GM12878 (cell line): Measurements from ENCODE around the gene SFSWAP.

Source experiments
- KAT2A ChIP-seq: conservative IDR thresholded peaks from 2 replicates; pipeline ENCODE4 v1.6.1; 2011; ENCODE audit warnings: low read depth, low read length; ENCODE audit not compliant: control insufficient read depth
- POLR2A ChIP-seq: IDR thresholded peaks from 2 replicates; pipeline ENCODE4 v1.6.1; 2011; ENCODE audit warnings: low read depth, mild to moderate bottlenecking, low read length
- RAD51 ChIP-seq: fragments of 450-650 bp; IDR thresholded peaks from 2 replicates; pipeline ENCODE4 v1.6.1; 2016; ENCODE audit warnings: moderate library complexity, mild to moderate bottlenecking, inconsistent platforms
- TF ChIP-seq, protein P1 (sequence below): fragments of 450-650 bp; IDR thresholded peaks from 2 replicates; pipeline ENCODE4 v1.6.1; 2018; ENCODE audit warnings: mild to moderate bottlenecking, low read depth, moderate library complexity; ENCODE audit not compliant: partially characterized antibody
- TF ChIP-seq, protein P2 (sequence below), 3 experiments: IDR thresholded peaks in 2 of 3; conservative IDR thresholded peaks in 1 of 3; 2 replicates each; pipeline ENCODE4 v1.5.1; 2011; ENCODE audit warnings: low read depth in 3 of 3, low read length in 3 of 3, mild to moderate bottlenecking in 3 of 3, control low read depth in 2 of 3, moderate library complexity in 2 of 3, inconsistent platforms in 1 of 3, mixed read lengths in 1 of 3; ENCODE audit not compliant: control insufficient read depth in 2 of 3, insufficient read depth in 1 of 3; ENCODE audit errors: extremely low read depth in 1 of 3
- TF ChIP-seq, protein P3 (sequence below): IDR thresholded peaks from 2 replicates; pipeline ENCODE4 v1.6.1; 2012; ENCODE audit warnings: mild to moderate bottlenecking, low read depth, low read length
- TF ChIP-seq, protein P4 (sequence below): IDR thresholded peaks from 2 replicates; pipeline ENCODE4 v1.6.1; 2012; ENCODE audit warnings: low read depth, low read length, improper control_type of control experiment

DNA sequence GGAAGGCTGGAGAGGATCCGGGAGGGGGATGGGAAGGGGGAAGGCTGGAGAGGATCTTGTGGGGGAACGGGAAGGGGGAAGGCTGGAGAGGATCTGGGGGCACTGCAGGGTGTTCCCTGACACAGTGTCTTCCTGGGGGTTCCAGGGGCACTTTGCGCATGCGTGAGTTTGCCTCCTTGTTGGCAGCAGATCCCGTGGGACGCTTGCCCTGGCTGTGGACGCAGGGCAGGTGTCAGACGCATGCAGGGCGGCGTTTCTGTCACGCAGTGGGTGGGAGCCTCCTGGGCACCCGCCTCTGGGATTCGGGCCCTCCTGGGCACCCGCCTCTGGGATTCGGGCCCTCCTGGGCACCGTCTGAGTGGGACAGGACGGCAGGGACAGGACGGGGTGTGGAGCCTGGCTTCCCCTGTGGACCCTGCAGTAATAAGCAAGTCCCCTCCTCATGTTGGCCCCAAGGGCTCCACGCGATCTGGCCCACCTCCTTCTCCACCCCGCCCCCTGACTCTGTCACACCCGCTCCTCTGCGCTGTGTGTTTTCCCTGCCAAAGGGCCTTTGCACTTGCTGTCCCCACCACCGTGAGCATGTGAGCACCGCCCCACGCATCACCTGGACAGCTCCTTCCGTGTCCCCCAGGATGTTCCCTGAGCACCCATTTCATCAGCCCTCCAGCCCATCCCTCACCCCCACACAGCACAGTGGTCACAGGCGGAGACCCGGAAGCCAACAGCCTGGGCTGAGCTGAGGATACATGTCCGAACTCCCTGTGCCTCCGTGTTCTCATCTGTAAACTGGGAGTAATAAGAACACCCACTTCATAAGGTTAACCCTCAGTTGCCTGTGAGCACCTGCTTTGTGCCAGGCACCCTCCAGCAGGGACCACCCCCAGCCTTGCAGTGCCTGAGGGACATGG is 121.7 kb downstream of the SFSWAP start:
- TF ChIP-seq, protein P1, sequence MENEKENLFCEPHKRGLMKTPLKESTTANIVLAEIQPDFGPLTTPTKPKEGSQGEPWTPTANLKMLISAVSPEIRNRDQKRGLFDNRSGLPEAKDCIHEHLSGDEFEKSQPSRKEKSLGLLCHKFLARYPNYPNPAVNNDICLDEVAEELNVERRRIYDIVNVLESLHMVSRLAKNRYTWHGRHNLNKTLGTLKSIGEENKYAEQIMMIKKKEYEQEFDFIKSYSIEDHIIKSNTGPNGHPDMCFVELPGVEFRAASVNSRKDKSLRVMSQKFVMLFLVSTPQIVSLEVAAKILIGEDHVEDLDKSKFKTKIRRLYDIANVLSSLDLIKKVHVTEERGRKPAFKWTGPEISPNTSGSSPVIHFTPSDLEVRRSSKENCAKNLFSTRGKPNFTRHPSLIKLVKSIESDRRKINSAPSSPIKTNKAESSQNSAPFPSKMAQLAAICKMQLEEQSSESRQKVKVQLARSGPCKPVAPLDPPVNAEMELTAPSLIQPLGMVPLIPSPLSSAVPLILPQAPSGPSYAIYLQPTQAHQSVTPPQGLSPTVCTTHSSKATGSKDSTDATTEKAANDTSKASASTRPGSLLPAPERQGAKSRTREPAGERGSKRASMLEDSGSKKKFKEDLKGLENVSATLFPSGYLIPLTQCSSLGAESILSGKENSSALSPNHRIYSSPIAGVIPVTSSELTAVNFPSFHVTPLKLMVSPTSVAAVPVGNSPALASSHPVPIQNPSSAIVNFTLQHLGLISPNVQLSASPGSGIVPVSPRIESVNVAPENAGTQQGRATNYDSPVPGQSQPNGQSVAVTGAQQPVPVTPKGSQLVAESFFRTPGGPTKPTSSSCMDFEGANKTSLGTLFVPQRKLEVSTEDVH = no peak
- TF ChIP-seq POLR2A = no peak
- TF ChIP-seq, protein P2, sequence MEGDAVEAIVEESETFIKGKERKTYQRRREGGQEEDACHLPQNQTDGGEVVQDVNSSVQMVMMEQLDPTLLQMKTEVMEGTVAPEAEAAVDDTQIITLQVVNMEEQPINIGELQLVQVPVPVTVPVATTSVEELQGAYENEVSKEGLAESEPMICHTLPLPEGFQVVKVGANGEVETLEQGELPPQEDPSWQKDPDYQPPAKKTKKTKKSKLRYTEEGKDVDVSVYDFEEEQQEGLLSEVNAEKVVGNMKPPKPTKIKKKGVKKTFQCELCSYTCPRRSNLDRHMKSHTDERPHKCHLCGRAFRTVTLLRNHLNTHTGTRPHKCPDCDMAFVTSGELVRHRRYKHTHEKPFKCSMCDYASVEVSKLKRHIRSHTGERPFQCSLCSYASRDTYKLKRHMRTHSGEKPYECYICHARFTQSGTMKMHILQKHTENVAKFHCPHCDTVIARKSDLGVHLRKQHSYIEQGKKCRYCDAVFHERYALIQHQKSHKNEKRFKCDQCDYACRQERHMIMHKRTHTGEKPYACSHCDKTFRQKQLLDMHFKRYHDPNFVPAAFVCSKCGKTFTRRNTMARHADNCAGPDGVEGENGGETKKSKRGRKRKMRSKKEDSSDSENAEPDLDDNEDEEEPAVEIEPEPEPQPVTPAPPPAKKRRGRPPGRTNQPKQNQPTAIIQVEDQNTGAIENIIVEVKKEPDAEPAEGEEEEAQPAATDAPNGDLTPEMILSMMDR (IDR thresholded peaks at IDR 0.05 in 2 of 3, conservative IDR thresholded peaks at IDR 0.05 in 1 of 3; ENCODE audit: control insufficient read depth in 2 of 3, extremely low read depth in 1 of 3, insufficient read depth in 1 of 3, low read depth in 3 of 3, low read length in 3 of 3) = no peak
- TF ChIP-seq, protein P3, sequence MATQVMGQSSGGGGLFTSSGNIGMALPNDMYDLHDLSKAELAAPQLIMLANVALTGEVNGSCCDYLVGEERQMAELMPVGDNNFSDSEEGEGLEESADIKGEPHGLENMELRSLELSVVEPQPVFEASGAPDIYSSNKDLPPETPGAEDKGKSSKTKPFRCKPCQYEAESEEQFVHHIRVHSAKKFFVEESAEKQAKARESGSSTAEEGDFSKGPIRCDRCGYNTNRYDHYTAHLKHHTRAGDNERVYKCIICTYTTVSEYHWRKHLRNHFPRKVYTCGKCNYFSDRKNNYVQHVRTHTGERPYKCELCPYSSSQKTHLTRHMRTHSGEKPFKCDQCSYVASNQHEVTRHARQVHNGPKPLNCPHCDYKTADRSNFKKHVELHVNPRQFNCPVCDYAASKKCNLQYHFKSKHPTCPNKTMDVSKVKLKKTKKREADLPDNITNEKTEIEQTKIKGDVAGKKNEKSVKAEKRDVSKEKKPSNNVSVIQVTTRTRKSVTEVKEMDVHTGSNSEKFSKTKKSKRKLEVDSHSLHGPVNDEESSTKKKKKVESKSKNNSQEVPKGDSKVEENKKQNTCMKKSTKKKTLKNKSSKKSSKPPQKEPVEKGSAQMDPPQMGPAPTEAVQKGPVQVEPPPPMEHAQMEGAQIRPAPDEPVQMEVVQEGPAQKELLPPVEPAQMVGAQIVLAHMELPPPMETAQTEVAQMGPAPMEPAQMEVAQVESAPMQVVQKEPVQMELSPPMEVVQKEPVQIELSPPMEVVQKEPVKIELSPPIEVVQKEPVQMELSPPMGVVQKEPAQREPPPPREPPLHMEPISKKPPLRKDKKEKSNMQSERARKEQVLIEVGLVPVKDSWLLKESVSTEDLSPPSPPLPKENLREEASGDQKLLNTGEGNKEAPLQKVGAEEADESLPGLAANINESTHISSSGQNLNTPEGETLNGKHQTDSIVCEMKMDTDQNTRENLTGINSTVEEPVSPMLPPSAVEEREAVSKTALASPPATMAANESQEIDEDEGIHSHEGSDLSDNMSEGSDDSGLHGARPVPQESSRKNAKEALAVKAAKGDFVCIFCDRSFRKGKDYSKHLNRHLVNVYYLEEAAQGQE = no peak
- TF ChIP-seq, protein P4, sequence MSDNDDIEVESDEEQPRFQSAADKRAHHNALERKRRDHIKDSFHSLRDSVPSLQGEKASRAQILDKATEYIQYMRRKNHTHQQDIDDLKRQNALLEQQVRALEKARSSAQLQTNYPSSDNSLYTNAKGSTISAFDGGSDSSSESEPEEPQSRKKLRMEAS = no peak
- no peak for TF ChIP-seq KAT2A
- no peak for TF ChIP-seq RAD51
